HG03064 (cell line): ENCODE data around the gene NPSR1.
"Not testable (repeated sequence)": the region's sequence is repeated elsewhere in the genome, so short reads cannot be mapped to it uniquely, and the experiment has no call there.

Experiments used
- ATAC-seq: cut with Tn5 transposase; IDR thresholded peaks from one replicate; pipeline ENCODE4 v1.9.1; 2021; ENCODE audit warnings: low read depth; ENCODE audit not compliant: unreplicated experiment

The NPSR1 gene

GRCh38 chr7:34831436-34831835 lies 173.4 kb downstream of the NPSR1 start:
- ATAC-seq = no peak

GRCh38 chr7:34832020-34832419 lies 174.0 kb downstream of the NPSR1 start:
- no peak for ATAC-seq

GRCh38 chr7:34835901-34836600 lies 178.0 kb downstream of the NPSR1 start:
- no peak for ATAC-seq

GRCh38 chr7:34837316-34837715 lies 179.3 kb downstream of the NPSR1 start:
- ATAC-seq = no peak

GRCh38 chr7:34837801-34838201 lies 179.8 kb downstream of the NPSR1 start:
- no peak for ATAC-seq

GRCh38 chr7:34838329-34838728 lies 180.3 kb downstream of the NPSR1 start:
- ATAC-seq = no peak

GRCh38 chr7:34839645-34840044 lies 181.6 kb downstream of the NPSR1 start:
- ATAC-seq = no peak

- ATAC-seq = no peak
Observed at GRCh38 chr7:34840176-34840785, 182.3 kb downstream of the NPSR1 start.

- ATAC-seq = no peak
Observed at GRCh38 chr7:34841326-34841725, 183.3 kb downstream of the NPSR1 start.

GRCh38 chr7:34842782-34843181 lies 184.8 kb downstream of the NPSR1 start:
- no peak for ATAC-seq

GRCh38 chr7:34844406-34844805 lies 186.4 kb downstream of the NPSR1 start:
- no peak for ATAC-seq

- ATAC-seq = no peak
Observed at GRCh38 chr7:34844936-34845665, 187.1 kb downstream of the NPSR1 start.

GRCh38 chr7:34845666-34846361 lies 187.8 kb downstream of the NPSR1 start:
- no peak for ATAC-seq

GRCh38 chr7:34846976-34847375 lies 189.0 kb downstream of the NPSR1 start:
- ATAC-seq = no peak

GRCh38 chr7:34848670-34849069 lies 190.7 kb downstream of the NPSR1 start:
- ATAC-seq = no peak

GRCh38 chr7:34849163-34849960 lies 191.3 kb downstream of the NPSR1 start:
- no peak for ATAC-seq

- no peak for ATAC-seq
Observed at GRCh38 chr7:34849986-34850385, 192.0 kb downstream of the NPSR1 start.

- ATAC-seq = no peak
Observed at GRCh38 chr7:34850681-34851080, 192.7 kb downstream of the NPSR1 start.

- no peak for ATAC-seq
Observed at GRCh38 chr7:34851431-34851830, 193.4 kb downstream of the NPSR1 start.

- ATAC-seq = not testable (repeated sequence)
Observed at GRCh38 chr7:34858444-34858843, 200.4 kb downstream of the NPSR1 start.
